ENCODE data around the gene CIB4. TPM values are rescaled to one million over a fixed set of nuclear protein-coding genes. Genes with fewer than 3 reads are reported as not detected.
"Not testable (repeated sequence)": the region's sequence is repeated elsewhere in the genome, so short reads cannot be mapped to it uniquely, and the experiment has no call there.

CIB4 gene
- total and polyA plus RNA-seq, 2 experiments from 2014 or later, result not detected

DNA sequence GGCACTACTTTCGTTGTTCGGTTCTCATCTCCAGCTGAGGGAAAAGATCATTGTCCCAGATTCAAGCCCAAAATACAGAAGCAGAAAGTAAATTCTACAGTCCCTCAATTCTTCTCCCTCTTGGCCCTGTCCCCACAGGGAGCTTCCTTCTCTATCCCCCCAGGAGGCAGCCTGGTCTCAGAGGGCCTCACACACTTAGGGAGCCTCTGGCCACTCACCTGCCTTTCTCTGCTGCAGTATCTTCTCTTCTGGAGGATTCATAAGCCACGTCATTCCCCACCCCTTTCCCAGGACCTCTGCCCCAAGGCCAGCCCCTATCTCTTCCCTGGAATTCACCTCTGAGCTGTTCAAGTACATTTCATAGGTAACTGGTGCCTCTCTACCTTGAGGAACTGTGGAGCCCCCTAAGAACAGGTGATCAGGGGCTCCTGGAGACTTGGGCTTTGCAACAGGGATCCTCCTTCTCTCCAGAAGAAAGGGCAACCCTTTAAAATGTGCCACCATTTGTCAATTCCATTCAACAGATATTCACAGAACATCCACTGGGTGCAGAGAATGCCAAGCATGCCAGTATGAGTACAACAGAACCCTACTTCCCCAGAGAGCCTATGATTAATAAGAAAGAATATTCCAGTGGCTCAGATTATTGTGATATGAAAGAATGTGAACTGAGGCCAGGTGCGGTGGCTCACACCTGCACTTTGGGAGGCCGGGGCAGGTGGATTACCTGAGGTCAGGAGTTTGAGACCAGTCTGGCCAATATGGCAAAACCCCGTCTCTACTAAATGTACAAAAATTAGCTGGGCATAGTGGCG is 72.9 kb downstream of the CIB4 start:
- no peak overlapping the region for H3K4me2 ChIP-seq
- no peaks in the 10 kb centered on the region for H3K9me2 ChIP-seq (replicated peaks; ENCODE audit: insufficient read depth)
- H4K20me1 ChIP-seq (ENCODE audit: insufficient read depth, poor library complexity, severe bottlenecking), result no peaks in the 10 kb centered on the region
- H3K4me1 ChIP-seq (ENCODE audit: insufficient read depth), result no peaks in the 10 kb centered on the region
- H3K9me3 ChIP-seq (ENCODE audit: low read depth), result no peaks in the 10 kb centered on the region
- no peak overlapping the region for H2AFZ ChIP-seq
- TF ChIP-seq EZH2phosphoT487 (IDR thresholded peaks at IDR 0.05; ENCODE audit: low read depth, severe bottlenecking, unreplicated experiment) (no peak), EZH2 (IDR thresholded peaks at IDR 0.05; ENCODE audit: borderline replicate concordance) (no peak)
- TF ChIP-seq, protein P1, sequence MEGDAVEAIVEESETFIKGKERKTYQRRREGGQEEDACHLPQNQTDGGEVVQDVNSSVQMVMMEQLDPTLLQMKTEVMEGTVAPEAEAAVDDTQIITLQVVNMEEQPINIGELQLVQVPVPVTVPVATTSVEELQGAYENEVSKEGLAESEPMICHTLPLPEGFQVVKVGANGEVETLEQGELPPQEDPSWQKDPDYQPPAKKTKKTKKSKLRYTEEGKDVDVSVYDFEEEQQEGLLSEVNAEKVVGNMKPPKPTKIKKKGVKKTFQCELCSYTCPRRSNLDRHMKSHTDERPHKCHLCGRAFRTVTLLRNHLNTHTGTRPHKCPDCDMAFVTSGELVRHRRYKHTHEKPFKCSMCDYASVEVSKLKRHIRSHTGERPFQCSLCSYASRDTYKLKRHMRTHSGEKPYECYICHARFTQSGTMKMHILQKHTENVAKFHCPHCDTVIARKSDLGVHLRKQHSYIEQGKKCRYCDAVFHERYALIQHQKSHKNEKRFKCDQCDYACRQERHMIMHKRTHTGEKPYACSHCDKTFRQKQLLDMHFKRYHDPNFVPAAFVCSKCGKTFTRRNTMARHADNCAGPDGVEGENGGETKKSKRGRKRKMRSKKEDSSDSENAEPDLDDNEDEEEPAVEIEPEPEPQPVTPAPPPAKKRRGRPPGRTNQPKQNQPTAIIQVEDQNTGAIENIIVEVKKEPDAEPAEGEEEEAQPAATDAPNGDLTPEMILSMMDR (IDR thresholded peaks at IDR 0.05; ENCODE audit: poor library complexity), result no peak
- no peak overlapping the region for H3K4me3 ChIP-seq
- 82% methylated on average over 7 of the region's 7 CpGs for WGBS (ENCODE audit: low lambda C conversion rate, missing lambda C conversion rate)
- no peak overlapping the region for H3K27ac ChIP-seq
- DNase-seq (ENCODE audit: low spot score), result no peak
- H3K36me3 ChIP-seq (replicated peaks; ENCODE audit: insufficient read depth, low read depth), result no peaks in the 10 kb centered on the region
- H3K27me3 ChIP-seq, result peaks cover 6% of the 10 kb centered on the region
- no peaks in the 10 kb centered on the region for H3K79me2 ChIP-seq

DNA sequence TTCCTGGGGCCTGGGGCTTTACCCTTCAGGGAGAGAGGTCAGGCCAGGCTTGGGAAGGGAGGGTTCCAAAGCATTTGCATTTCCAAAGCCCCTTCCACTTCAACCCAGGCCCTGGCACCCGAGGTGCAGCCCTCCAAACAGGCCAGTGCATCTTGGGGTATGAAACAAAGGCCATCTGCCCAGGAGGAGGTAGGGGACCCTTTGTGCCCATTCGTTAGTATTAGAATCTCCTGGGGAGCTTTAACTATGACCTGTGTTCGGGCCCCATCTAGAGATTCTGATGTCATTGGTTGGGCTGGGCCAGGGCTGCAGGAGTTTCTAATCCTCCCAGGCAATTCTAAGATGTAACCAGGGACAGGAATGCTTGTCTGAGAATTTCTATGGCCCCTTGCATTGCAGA is 73.6 kb downstream of the CIB4 start:
- no peaks in the 10 kb centered on the region for H3K79me2 ChIP-seq
- peaks cover 4% of the 10 kb centered on the region for H3K27me3 ChIP-seq
- H3K36me3 ChIP-seq (replicated peaks; ENCODE audit: insufficient read depth, low read depth), result no peaks in the 10 kb centered on the region
- H2AFZ ChIP-seq, result no peak overlapping the region
- TF ChIP-seq EZH2phosphoT487 (IDR thresholded peaks at IDR 0.05; ENCODE audit: low read depth, severe bottlenecking, unreplicated experiment) (no peak), EZH2 (IDR thresholded peaks at IDR 0.05; ENCODE audit: borderline replicate concordance) (no peak)
- TF ChIP-seq, protein P1 (IDR thresholded peaks at IDR 0.05; ENCODE audit: poor library complexity), result no peak
- no peak overlapping the region for H3K27ac ChIP-seq
- no peaks in the 10 kb centered on the region for H4K20me1 ChIP-seq (ENCODE audit: insufficient read depth, poor library complexity, severe bottlenecking)
- no peaks in the 10 kb centered on the region for H3K9me2 ChIP-seq (replicated peaks; ENCODE audit: insufficient read depth)
- H3K4me3 ChIP-seq, result no peak overlapping the region
- DNase-seq (ENCODE audit: low spot score), result no peak
- no peaks in the 10 kb centered on the region for H3K4me1 ChIP-seq (ENCODE audit: insufficient read depth)
- H3K4me2 ChIP-seq, result no peak overlapping the region
- 45% methylated on average over 3 of the region's 3 CpGs for WGBS (ENCODE audit: low lambda C conversion rate, missing lambda C conversion rate)
- H3K9me3 ChIP-seq (ENCODE audit: low read depth), result no peaks in the 10 kb centered on the region

DNA sequence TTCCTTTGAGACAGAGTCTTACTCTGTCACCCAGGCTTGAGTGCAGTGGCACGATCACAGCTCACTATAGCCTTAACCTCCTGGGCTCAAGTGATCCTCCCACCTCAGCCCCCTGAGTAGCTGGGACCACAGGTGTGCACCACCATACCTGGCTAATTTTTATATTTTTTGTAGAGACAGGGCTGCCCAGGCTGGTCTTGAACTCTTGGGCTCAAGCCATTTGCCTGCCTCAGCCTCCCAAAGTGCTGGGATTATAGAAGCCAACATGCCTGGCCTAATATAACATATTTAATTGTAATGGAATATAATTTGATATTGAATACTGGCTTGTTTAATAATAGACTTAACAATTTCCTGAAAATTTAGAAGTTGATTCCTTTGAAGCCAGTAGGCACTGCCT is 74.4 kb downstream of the CIB4 start:
- not testable (repeated sequence) for H3K27me3 ChIP-seq; H3K27ac ChIP-seq; H3K9me2 ChIP-seq (replicated peaks; ENCODE audit: insufficient read depth); H3K4me3 ChIP-seq; H3K4me1 ChIP-seq (ENCODE audit: insufficient read depth); H2AFZ ChIP-seq; H4K20me1 ChIP-seq (ENCODE audit: insufficient read depth, poor library complexity, severe bottlenecking); H3K79me2 ChIP-seq; H3K4me2 ChIP-seq; H3K36me3 ChIP-seq (replicated peaks; ENCODE audit: insufficient read depth, low read depth); DNase-seq (ENCODE audit: low spot score); H3K9me3 ChIP-seq (ENCODE audit: low read depth)
- WGBS (ENCODE audit: low lambda C conversion rate, missing lambda C conversion rate), result 75% methylated on average over 1 of the region's 1 CpG

DNA sequence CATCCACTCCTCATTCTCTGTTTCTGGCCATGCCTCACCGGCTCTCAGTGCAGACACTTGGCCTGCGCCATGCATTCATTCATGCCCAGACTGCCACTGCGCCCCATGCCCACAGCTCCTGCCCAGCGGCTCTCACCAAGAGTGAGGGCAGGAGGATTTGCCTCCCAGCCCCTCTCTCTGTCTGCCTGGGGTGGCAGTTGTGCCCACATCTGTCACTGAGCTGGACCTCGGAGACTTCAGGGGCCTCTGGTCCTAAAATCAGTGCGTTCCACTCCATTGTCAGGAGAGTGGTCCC is 75.1 kb downstream of the CIB4 start:
- no peaks in the 10 kb centered on the region for H4K20me1 ChIP-seq (ENCODE audit: insufficient read depth, poor library complexity, severe bottlenecking)
- no peaks in the 10 kb centered on the region for H3K9me3 ChIP-seq (ENCODE audit: low read depth)
- H3K9me2 ChIP-seq (replicated peaks; ENCODE audit: insufficient read depth), result no peaks in the 10 kb centered on the region
- H3K4me1 ChIP-seq (ENCODE audit: insufficient read depth), result no peaks in the 10 kb centered on the region
- no peak overlapping the region for H3K27ac ChIP-seq
- DNase-seq (ENCODE audit: low spot score), result no peak
- no peak overlapping the region for H3K4me2 ChIP-seq
- H3K36me3 ChIP-seq (replicated peaks; ENCODE audit: insufficient read depth, low read depth), result no peaks in the 10 kb centered on the region
- no peak overlapping the region for H2AFZ ChIP-seq
- H3K27me3 ChIP-seq, result peaks cover 4% of the 10 kb centered on the region
- no peaks in the 10 kb centered on the region for H3K79me2 ChIP-seq
- WGBS (ENCODE audit: low lambda C conversion rate, missing lambda C conversion rate), result 96% methylated on average over 6 of the region's 6 CpGs
- TF ChIP-seq EZH2phosphoT487 (IDR thresholded peaks at IDR 0.05; ENCODE audit: low read depth, severe bottlenecking, unreplicated experiment) (no peak), EZH2 (IDR thresholded peaks at IDR 0.05; ENCODE audit: borderline replicate concordance) (no peak)
- TF ChIP-seq, protein P1 (IDR thresholded peaks at IDR 0.05; ENCODE audit: poor library complexity), result no peak
- H3K4me3 ChIP-seq, result no peak overlapping the region

Measured in hepatocyte (in vitro differentiated cells).